Neural progenitor cell (in vitro differentiated cells): Measurements from ENCODE around the gene TBCD.

ENCODE experiments used
- EZH2phosphoT487 ChIP-seq: fragments of 200-600 bp; sonication (generic); IDR thresholded peaks from 2 replicates; pipeline ENCODE4 v1.6.1; 2017; ENCODE audit warnings: antibody characterized with exemption
- TF ChIP-seq, protein P1 (sequence below): fragments of 200-600 bp; sonication (generic); IDR thresholded peaks from 2 replicates; pipeline ENCODE4 v1.5.1; 2017; ENCODE audit warnings: antibody characterized with exemption, mild to moderate bottlenecking

DNA sequence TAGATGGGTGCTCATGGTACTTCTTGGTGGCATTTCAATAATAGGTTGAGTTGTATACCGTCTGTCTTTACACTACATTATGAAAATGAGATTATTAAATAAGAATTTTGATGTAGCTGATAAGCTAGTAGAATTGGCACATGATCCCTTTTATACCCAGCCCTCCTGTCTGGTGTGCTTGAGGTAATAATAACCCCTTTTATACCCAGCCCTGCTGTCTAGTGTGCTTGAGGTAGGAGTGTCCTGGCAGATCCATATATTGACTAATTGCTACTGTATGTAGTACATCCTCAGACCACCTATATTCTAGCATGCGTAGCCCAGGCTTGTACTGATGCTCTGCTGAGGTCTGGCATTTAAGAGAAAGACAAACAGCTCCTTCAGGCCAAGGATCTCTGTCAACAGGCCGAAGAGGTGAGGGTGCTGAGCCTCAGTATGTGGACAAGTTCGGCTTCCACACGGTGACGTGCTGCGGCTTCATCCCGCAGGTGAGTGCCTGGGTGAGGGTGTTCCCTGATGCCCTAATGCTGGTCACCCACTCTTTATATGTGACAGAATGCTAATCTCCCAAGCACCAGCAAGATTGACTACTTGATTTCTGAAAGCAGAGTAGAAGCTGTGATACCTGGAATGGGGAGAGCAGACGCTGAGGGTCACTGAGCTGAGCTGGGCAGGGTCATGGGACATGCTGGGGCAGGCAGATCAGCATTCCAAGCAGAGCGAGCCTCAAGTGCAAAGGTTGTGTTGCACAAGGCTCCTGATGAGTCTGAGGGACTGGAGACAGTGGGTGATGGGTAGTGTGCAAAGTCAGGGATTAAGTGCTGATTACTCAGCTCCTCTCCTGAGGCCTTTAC is 10.7 kb upstream of the TBCD start:
- TF ChIP-seq, protein P1, sequence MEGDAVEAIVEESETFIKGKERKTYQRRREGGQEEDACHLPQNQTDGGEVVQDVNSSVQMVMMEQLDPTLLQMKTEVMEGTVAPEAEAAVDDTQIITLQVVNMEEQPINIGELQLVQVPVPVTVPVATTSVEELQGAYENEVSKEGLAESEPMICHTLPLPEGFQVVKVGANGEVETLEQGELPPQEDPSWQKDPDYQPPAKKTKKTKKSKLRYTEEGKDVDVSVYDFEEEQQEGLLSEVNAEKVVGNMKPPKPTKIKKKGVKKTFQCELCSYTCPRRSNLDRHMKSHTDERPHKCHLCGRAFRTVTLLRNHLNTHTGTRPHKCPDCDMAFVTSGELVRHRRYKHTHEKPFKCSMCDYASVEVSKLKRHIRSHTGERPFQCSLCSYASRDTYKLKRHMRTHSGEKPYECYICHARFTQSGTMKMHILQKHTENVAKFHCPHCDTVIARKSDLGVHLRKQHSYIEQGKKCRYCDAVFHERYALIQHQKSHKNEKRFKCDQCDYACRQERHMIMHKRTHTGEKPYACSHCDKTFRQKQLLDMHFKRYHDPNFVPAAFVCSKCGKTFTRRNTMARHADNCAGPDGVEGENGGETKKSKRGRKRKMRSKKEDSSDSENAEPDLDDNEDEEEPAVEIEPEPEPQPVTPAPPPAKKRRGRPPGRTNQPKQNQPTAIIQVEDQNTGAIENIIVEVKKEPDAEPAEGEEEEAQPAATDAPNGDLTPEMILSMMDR, result no peak
- no peak for TF ChIP-seq EZH2phosphoT487
